ENCODE data around the gene CLSTN2. TPM values are rescaled to one million over a fixed set of nuclear protein-coding genes. Genes with fewer than 3 reads are reported as not detected.

CLSTN2 gene
- total and polyA plus RNA-seq, 2 of the 13 experiments (the other 11 are each of a cell fraction or from before 2014, with no cell fraction given): not detected

GRCh38 chr3:140006331-140006730 is 71.3 kb downstream of the CLSTN2 start (continued):
- TF ChIP-seq PCBP1 (IDR thresholded peaks at IDR 0.05; ENCODE audit: borderline replicate concordance, low read depth, low read length): no peak
- no peak for TF ChIP-seq CREB1 (IDR thresholded peaks at IDR 0.05)
- no peak for TF ChIP-seq CREB1 (CRISPR knock-in tag; IDR thresholded peaks at IDR 0.05)
- no peak for TF ChIP-seq ZNF121 (CRISPR knock-in tag; IDR thresholded peaks at IDR 0.05)

- POLR2A ChIA-PET: no interaction called here
- Histone ChIP-seq H3K4me2 (ENCODE audit: low read depth, low read length) (no peak overlapping the region), H3K9me3 (ENCODE audit: low read length) (no peaks in the 10 kb centered on the region), H4K20me1 (ENCODE audit: insufficient read depth, low read length) (no peaks in the 10 kb centered on the region), H3K36me3 (replicated peaks in 1 of 2; ENCODE audit: control insufficient read depth in 1 of 2, insufficient read depth in 2 of 2, low read length in 2 of 2) (no peaks in the 10 kb centered on the region), H3K4me1 (ENCODE audit: insufficient read depth, low read length) (no peaks in the 10 kb centered on the region), H3K27me3 (ENCODE audit: control insufficient read depth in 1 of 2, insufficient read depth in 2 of 2, low read length in 2 of 2) (no peaks in the 10 kb centered on the region; a peak in 1 of 5 replicates), H3K9ac (ENCODE audit: insufficient read depth, low read depth, low read length) (no peak overlapping the region), H2AFZ (ENCODE audit: low read length) (no peak overlapping the region), H3K4me3 (replicated peaks in 1 of 3; ENCODE audit: insufficient read depth in 1 of 3, low read depth in 2 of 3, low read length in 3 of 3) (no peak overlapping the region), H3K27ac (ENCODE audit: extremely low read length, insufficient read depth, low read length) (no peak overlapping the region), H3K79me2 (ENCODE audit: insufficient read depth, low read length) (no peaks in the 10 kb centered on the region)
- no TSS peak for BruUV-seq (replicated peaks)
- FAIRE-seq (no peak), ATAC-seq (no peak), DNase-seq (ENCODE audit: low spot score) (no peak)
- in situ Hi-C loops (cut with HindIII; ENCODE audit: extremely low pct_ligation_motif_present, low pct_unique_long_range_greater_than_20kb) (no loop called here), intact Hi-C loops (cut with micrococcal nuclease; ENCODE audit: unreplicated experiment) (no loop called here)
- 20% methylated on average over 4 of the region's 4 CpGs for WGBS (ENCODE audit: low lambda C conversion rate)
- CTCF ChIA-PET (ENCODE audit: low intra/inter-chr PET ratio, low total read pairs): no interaction called here
- TF ChIP-seq ZNF629 (CRISPR knock-in tag; conservative IDR thresholded peaks at IDR 0.05): no peak
- TF ChIP-seq PRDM10 (CRISPR knock-in tag; IDR thresholded peaks at IDR 0.05; ENCODE audit: low read depth): no peak
- no peak for TF ChIP-seq ZBTB4 (CRISPR knock-in tag; IDR thresholded peaks at IDR 0.05; ENCODE audit: borderline replicate concordance)
- TF ChIP-seq ZBTB33 (CRISPR knock-in tag; IDR thresholded peaks at IDR 0.05): no peak
- TF ChIP-seq HNRNPH1 (optimal IDR thresholded peaks at IDR 0.05; ENCODE audit: low read depth, low read length): no peak
- no peak for TF ChIP-seq PCBP1 (IDR thresholded peaks at IDR 0.05; ENCODE audit: borderline replicate concordance, low read depth, low read length)
- TF ChIP-seq ZNF276 (CRISPR knock-in tag; IDR thresholded peaks at IDR 0.05; ENCODE audit: low read depth): no peak
- no peak for TF ChIP-seq CHD2 (IDR thresholded peaks at IDR 0.05; ENCODE audit: low read depth, low read length)
Observed at GRCh38 chr3:140007081-140007480, 72.1 kb downstream of the CLSTN2 start.
